DOHH2 (cell line): ENCODE results near the gene ADGRG4.

Experiments used
- CTCF ChIP-seq: fragments of 200-600 bp; sonication (generic); IDR thresholded peaks from one replicate; pipeline ENCODE4 v1.5.1; 2014; ENCODE audit warnings: antibody characterized with exemption, mild to moderate bottlenecking, low read depth, low read length; ENCODE audit not compliant: poor library complexity, severe bottlenecking
- EZH2phosphoT487 ChIP-seq: fragments of 200-600 bp; sonication (generic); IDR thresholded peaks from 2 replicates; pipeline ENCODE4 v1.6.1; 2017; ENCODE audit warnings: borderline replicate concordance, mild to moderate bottlenecking, antibody characterized with exemption, low read length, moderate library complexity, mixed read lengths

DNA sequence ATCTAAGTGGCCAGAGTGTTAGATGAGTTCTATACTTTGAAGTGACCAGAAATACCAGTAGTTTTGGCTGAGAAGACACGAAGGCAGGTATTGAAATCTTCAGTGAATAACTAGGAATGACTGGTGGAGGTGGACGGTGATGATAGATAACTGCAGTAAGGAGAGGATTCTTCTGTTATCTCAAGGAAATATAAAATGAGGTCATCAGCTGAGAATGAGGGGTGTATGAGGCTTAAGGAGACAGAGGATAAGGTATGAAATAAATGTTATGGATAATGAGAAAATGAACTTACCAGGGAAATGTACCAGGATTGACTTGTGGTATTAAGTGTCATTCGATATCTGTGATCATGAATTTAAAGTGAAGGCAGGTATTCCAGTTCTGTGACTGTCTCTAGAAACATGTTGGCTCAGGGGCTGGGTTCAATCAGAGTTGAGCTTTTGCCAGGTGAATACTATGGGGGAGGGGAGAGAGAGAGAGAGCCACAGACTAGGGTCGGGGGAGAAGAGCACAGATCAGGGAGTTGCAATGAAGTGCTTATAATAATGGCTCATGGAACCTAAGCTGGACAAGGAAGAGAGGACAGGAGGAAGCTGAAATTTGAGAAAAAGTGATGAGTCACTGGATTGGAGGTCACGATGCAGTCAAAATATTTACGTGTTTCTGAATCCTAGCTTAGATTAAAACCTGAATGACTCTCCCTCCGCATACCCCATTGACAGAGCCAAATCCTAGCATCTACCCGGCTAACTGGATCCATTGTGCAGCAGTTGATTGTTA, 149.5 kb downstream of the ADGRG4 start:
- TF ChIP-seq CTCF (no peak), EZH2phosphoT487 (no peak)
